ENCODE measurements around the gene ICA1L.

ICA1L gene

GRCh38 chr2:202763916-202764315 is 107.7 kb downstream of the ICA1L start:
- Histone ChIP-seq H3K36me3 (ENCODE audit: control insufficient read depth, insufficient read depth, low read length) (no peaks in the 10 kb centered on the region; the same call in 1 of the 2 replicates), H3K27me3 (replicated peaks; ENCODE audit: control insufficient read depth, insufficient read depth, low read length) (no peaks in the 10 kb centered on the region), H3K4me3 (replicated peaks; ENCODE audit: low read depth, low read length) (no peak overlapping the region)
- no peak for TF ChIP-seq CTCF (IDR thresholded peaks at IDR 0.05; ENCODE audit: insufficient read depth, low read length, poor library complexity, severe bottlenecking)
- DNase-seq (ENCODE audit: extremely low read depth, insufficient read length), result no peak

GRCh38 chr2:202762556-202762955 is 109.0 kb downstream of the ICA1L start:
- Histone ChIP-seq H3K27me3 (replicated peaks; ENCODE audit: control insufficient read depth, insufficient read depth, low read length) (no peaks in the 10 kb centered on the region), H3K4me3 (replicated peaks; ENCODE audit: low read depth, low read length) (no peak overlapping the region), H3K36me3 (ENCODE audit: control insufficient read depth, insufficient read depth, low read length) (no peaks in the 10 kb centered on the region; the same call in 1 of the 2 replicates)
- no peak for TF ChIP-seq CTCF (IDR thresholded peaks at IDR 0.05; ENCODE audit: insufficient read depth, low read length, poor library complexity, severe bottlenecking)
- no peak for DNase-seq (ENCODE audit: extremely low read depth, insufficient read length)

- Histone ChIP-seq H3K36me3 (ENCODE audit: control insufficient read depth, insufficient read depth, low read length) (no peaks in the 10 kb centered on the region; the same call in 1 of the 2 replicates), H3K4me3 (replicated peaks; ENCODE audit: low read depth, low read length) (no peak overlapping the region), H3K27me3 (replicated peaks; ENCODE audit: control insufficient read depth, insufficient read depth, low read length) (no peaks in the 10 kb centered on the region)
- no peak for DNase-seq (ENCODE audit: extremely low read depth, insufficient read length)
- no peak for TF ChIP-seq CTCF (IDR thresholded peaks at IDR 0.05; ENCODE audit: insufficient read depth, low read length, poor library complexity, severe bottlenecking)
These were observed 110.7 kb downstream of the ICA1L start for GRCh38 chr2:202760848-202761247.

- no peak for TF ChIP-seq CTCF (IDR thresholded peaks at IDR 0.05; ENCODE audit: insufficient read depth, low read length, poor library complexity, severe bottlenecking)
- no peak for DNase-seq (ENCODE audit: extremely low read depth, insufficient read length)
- H3K27me3 ChIP-seq (replicated peaks; ENCODE audit: control insufficient read depth, insufficient read depth, low read length), result no peaks in the 10 kb centered on the region
- no peaks in the 10 kb centered on the region; the same call in 1 of the 2 replicates for H3K36me3 ChIP-seq (ENCODE audit: control insufficient read depth, insufficient read depth, low read length)
- no peak overlapping the region for H3K4me3 ChIP-seq (replicated peaks; ENCODE audit: low read depth, low read length)
These were observed 113.0 kb downstream of the ICA1L start for GRCh38 chr2:202758604-202759003.

- Histone ChIP-seq H3K4me3 (replicated peaks; ENCODE audit: low read depth, low read length) (no peak overlapping the region), H3K27me3 (replicated peaks; ENCODE audit: control insufficient read depth, insufficient read depth, low read length) (no peaks in the 10 kb centered on the region), H3K36me3 (ENCODE audit: control insufficient read depth, insufficient read depth, low read length) (no peaks in the 10 kb centered on the region; the same call in 1 of the 2 replicates)
- no peak for TF ChIP-seq CTCF (IDR thresholded peaks at IDR 0.05; ENCODE audit: insufficient read depth, low read length, poor library complexity, severe bottlenecking)
- DNase-seq (ENCODE audit: extremely low read depth, insufficient read length), result no peak
These were observed 113.4 kb downstream of the ICA1L start for GRCh38 chr2:202758128-202758527.

- TF ChIP-seq CTCF (IDR thresholded peaks at IDR 0.05; ENCODE audit: insufficient read depth, low read length, poor library complexity, severe bottlenecking), result no peak
- Histone ChIP-seq H3K36me3 (ENCODE audit: control insufficient read depth, insufficient read depth, low read length) (no peaks in the 10 kb centered on the region; the same call in 1 of the 2 replicates), H3K27me3 (replicated peaks; ENCODE audit: control insufficient read depth, insufficient read depth, low read length) (no peaks in the 10 kb centered on the region), H3K4me3 (replicated peaks; ENCODE audit: low read depth, low read length) (no peak overlapping the region)
- DNase-seq (ENCODE audit: extremely low read depth, insufficient read length), result no peak
These were observed 114.2 kb downstream of the ICA1L start for GRCh38 chr2:202757339-202757738.
